Measurements from ENCODE around the gene MROH2A. TPM values are rescaled to one million over a fixed set of nuclear protein-coding genes. Genes with fewer than 3 reads are reported as not detected.

The MROH2A gene
- total RNA-seq, 2 donors from 2014 or later, result 2.3 TPM; not detected in 1

DNA sequence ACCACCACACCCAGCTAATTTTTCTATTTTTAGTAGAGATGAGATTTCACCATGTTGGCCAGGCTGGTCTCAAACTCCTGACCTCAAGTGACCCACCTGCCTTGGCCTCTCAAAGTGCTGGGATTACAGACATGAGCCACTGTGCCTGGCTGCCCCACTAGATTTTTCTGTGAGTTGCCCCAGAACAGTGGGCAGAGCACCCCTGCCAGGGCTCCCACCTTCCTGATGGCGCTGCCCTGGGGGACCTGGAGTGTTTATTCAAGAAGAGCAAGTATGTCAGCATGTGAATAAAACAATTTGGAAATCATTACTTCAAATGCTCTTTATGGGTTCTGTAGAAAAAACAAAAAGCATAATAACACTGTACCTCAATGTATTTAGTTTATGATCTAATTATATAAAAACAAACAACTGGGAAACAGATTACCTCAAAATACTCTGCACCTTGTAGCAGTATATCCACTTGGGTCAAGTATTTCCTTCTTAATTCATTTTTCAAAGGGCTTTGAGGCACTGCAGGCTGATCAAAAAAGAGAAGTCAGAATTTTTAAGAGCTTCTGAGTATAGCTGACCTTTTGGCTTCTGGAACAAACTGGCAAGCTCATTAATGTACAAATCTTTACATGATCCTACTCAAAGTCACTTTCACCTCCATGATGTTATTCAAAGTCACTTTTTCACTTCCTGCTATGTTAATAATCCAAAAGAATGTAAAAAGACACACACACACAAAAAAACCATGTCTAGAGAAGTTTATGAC is 67.4 kb downstream of the MROH2A start:
- Histone ChIP-seq H3K27ac (no peak overlapping the region), H3K4me1 (replicated peaks) (no peaks in the 10 kb centered on the region), H3K27me3 (replicated peaks; ENCODE audit: insufficient read depth) (no peaks in the 10 kb centered on the region), H3K9me3 (no peaks in the 10 kb centered on the region), H3K4me3 (no peak overlapping the region), H3K36me3 (no peaks in the 10 kb centered on the region)
- WGBS, result 100% methylated on average over 1 of the region's 1 CpG
- TF ChIP-seq, protein P1, sequence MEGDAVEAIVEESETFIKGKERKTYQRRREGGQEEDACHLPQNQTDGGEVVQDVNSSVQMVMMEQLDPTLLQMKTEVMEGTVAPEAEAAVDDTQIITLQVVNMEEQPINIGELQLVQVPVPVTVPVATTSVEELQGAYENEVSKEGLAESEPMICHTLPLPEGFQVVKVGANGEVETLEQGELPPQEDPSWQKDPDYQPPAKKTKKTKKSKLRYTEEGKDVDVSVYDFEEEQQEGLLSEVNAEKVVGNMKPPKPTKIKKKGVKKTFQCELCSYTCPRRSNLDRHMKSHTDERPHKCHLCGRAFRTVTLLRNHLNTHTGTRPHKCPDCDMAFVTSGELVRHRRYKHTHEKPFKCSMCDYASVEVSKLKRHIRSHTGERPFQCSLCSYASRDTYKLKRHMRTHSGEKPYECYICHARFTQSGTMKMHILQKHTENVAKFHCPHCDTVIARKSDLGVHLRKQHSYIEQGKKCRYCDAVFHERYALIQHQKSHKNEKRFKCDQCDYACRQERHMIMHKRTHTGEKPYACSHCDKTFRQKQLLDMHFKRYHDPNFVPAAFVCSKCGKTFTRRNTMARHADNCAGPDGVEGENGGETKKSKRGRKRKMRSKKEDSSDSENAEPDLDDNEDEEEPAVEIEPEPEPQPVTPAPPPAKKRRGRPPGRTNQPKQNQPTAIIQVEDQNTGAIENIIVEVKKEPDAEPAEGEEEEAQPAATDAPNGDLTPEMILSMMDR (IDR thresholded peaks at IDR 0.05), result no peak
- TF ChIP-seq POLR2A (IDR thresholded peaks at IDR 0.05), result no peak
- intact Hi-C loops (cut with DNase I), result no loop called here
- DNase-seq (ENCODE audit: low spot score), result no peak

DNA sequence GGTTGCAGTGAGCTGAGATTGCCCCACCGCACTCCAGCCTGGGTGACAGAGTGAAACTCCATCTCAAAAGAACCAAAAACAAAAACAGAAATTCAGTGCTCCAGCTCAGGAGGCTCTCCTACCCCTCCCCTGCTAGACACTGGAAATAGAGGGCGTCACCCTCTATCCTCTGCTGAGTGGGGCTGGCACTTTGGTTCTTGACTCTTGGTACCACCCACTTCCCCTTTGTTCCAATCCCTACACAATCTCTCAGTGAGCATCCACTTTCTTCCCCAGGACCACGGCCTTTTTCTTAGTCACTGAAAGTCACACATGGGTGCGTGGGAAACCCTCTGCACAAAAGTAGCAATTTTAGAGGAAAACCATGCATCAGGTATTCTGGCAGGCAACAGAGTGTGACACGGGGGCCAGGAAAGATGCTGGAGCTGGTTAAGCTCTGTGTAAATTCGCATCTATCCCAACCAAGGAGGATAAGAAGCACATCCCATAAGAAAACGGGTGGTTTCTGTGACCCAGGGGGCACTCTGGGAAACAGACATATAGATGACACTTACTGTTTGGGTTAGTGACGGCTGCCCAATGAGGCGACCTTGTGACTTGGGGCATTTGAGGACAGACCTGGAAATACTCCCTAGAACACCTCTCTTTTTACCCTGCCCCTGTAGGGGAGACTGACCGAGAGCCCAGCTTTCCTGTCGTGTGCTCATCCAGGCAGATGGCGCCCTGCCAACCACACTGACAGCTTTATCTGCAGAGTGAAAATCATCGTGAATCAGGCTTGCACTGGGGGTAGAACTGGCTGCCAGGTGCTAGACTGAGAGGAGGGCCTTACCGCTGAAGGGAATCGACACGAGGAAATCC is 68.5 kb downstream of the MROH2A start:
- Histone ChIP-seq H3K9me3 (no peaks in the 10 kb centered on the region), H3K27ac (no peak overlapping the region), H3K4me3 (no peak overlapping the region), H3K27me3 (replicated peaks; ENCODE audit: insufficient read depth) (no peaks in the 10 kb centered on the region), H3K4me1 (replicated peaks) (no peaks in the 10 kb centered on the region), H3K36me3 (no peaks in the 10 kb centered on the region)
- TF ChIP-seq POLR2AphosphoS5 (IDR thresholded peaks at IDR 0.05) (no peak), POLR2A (IDR thresholded peaks at IDR 0.05) (no peak)
- TF ChIP-seq, protein P1 (IDR thresholded peaks at IDR 0.05), result no peak
- DNase-seq (ENCODE audit: low spot score), result no peak
- WGBS, result 84% methylated on average over 16 of the region's 16 CpGs
- intact Hi-C loops (cut with DNase I), result no loop called here

DNA sequence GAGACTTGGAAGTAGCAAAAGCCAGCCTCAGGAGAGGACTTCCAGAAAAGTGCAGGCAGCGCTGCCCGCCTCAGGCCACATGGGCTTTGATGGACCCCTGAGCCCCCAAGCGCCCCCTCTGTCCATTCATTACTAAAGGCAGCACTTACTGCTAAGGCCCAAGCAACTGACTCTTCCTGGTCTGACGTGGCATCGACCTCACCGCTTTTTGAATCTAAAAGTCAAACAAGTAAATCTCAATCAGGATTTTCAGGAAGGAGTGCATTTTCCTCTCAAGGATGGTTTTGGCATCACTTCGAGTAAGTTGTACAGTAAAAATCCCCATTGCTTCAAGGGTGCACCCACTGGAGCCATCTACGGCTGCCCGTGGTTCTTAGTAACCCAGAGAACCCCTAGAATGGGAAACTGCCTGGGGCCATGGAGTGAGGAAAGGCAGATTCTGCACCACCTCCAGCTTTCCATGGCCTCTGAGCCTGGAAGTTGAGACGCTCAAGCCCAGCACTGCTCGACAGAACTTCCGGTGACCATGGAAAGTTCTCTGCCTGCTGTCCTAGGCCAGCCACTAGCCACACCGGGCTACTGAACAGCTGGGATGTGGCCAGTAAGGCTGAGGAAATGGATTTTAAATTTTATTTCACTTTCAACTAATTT is 69.2 kb downstream of the MROH2A start:
- Histone ChIP-seq H3K4me3 (no peak overlapping the region), H3K27me3 (replicated peaks; ENCODE audit: insufficient read depth) (no peaks in the 10 kb centered on the region), H3K36me3 (no peaks in the 10 kb centered on the region), H3K9me3 (no peaks in the 10 kb centered on the region), H3K4me1 (replicated peaks) (no peaks in the 10 kb centered on the region), H3K27ac (no peak overlapping the region)
- intact Hi-C loops (cut with DNase I), result no loop called here
- no peak for TF ChIP-seq POLR2A (IDR thresholded peaks at IDR 0.05)
- TF ChIP-seq POLR2AphosphoS5 (IDR thresholded peaks at IDR 0.05), result no peak
- TF ChIP-seq, protein P1 (IDR thresholded peaks at IDR 0.05), result no peak
- 95% methylated on average over 13 of the region's 13 CpGs for WGBS
- no peak for DNase-seq (ENCODE audit: low spot score)

DNA sequence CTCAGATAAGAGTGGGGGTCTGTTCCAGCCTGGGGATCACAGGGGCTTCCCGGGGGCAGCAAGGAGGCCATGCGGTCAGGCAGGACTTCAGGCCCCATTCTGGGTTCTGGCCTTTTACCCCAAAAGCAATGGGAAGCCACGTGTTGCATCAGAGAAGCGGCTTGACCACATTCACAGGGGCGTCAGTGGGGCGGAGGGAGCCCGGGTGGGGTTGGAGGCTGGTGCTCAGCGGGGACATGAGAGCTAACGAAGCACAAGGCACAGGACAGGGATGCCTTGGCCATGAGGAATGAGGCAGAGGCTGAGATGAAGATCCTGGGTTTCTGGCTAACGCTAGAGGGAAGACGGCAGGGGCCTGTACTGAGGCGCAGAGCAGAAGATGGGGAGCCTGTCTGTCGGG is 70.1 kb downstream of the MROH2A start:
- intact Hi-C loops (cut with DNase I), result no loop called here
- Histone ChIP-seq H3K4me3 (no peak overlapping the region), H3K27ac (no peak overlapping the region), H3K36me3 (no peaks in the 10 kb centered on the region), H3K27me3 (replicated peaks; ENCODE audit: insufficient read depth) (no peaks in the 10 kb centered on the region), H3K9me3 (no peaks in the 10 kb centered on the region), H3K4me1 (replicated peaks) (no peaks in the 10 kb centered on the region)
- 94% methylated on average over 13 of the region's 13 CpGs for WGBS
- DNase-seq (ENCODE audit: low spot score), result no peak
- TF ChIP-seq POLR2A (IDR thresholded peaks at IDR 0.05) (no peak), POLR2AphosphoS5 (IDR thresholded peaks at IDR 0.05) (no peak)
- TF ChIP-seq, protein P1 (IDR thresholded peaks at IDR 0.05), result no peak

All from prostate gland (tissue), 2 donors.